Lower leg skin (tissue), 4 donors: Measurements from ENCODE around the gene SLC12A3. TPM values are rescaled to one million over a fixed set of nuclear protein-coding genes. Genes with fewer than 3 reads are reported as not detected.
A peak's percentile ranks its signal among the peaks of the same experiment; 100 is the strongest.

Source experiments
- DNase-seq, 2 donors: peaks; one replicate each; pipeline ENCODE4 v3.0.0-alpha.2; 2019; ENCODE audit warnings: low spot score in 2 of 2
- H3K4me3 ChIP-seq: fragments of 200-600 bp; sonication (generic); 2 replicates; pipeline ENCODE4 v1.5.1; 2017; ENCODE audit warnings: mild to moderate bottlenecking, low read depth; ENCODE audit not compliant: poor library complexity, severe bottlenecking
- CTCF ChIP-seq, 3 donors: fragments of 450-650 bp; IDR thresholded peaks; one replicate each; pipeline ENCODE4 v1.5.1; 2016; ENCODE audit warnings: antibody characterized with exemption in 3 of 3, mild to moderate bottlenecking in 3 of 3, moderate library complexity in 2 of 3
- POLR2A ChIP-seq, 2 donors: fragments of 450-650 bp; IDR thresholded peaks; one replicate each; pipeline ENCODE4 v1.6.1; 2016 to 2017; ENCODE audit warnings: antibody characterized with exemption in 2 of 2, mild to moderate bottlenecking in 1 of 2, moderate library complexity in 1 of 2
- WGBS, 2 donors: methylation state at CpG; one replicate each; pipeline ENCODE4 v1.1.5; 2018; 5-methylcytosine and 5-hydroxymethylcytosine counted together
- intact Hi-C: fragments of 100-400 bp; cut with DNase I; formaldehyde crosslinking; loops from one replicate; pipeline ENCODE4 v1.15.0; 2023; ENCODE audit warnings: low total_unique reads
- total RNA-seq, 4 donors: library from RNA; depleted of rRNA; stranded (reverse); fragments of >200 nt; gene quantifications; one replicate each; pipeline ENCODE4 v1.1.0, GENCODE V29; 2016

SLC12A3 gene
- total RNA-seq, 4 donors from 2014 or later = not detected

- no peak for TF ChIP-seq CTCF (IDR thresholded peaks at IDR 0.05)
- TF ChIP-seq POLR2A (IDR thresholded peaks at IDR 0.05) = no peak
- WGBS, 2 donors = 77 to 80% methylated on average over 12 of the region's 12 CpGs
- intact Hi-C loops = no loop called here
- DNase-seq = no peak
- H3K4me3 ChIP-seq = no peak overlapping the region
These were observed 45.9 kb downstream of the SLC12A3 start for GRCh38 chr16:56910654-56911539.

GRCh38 chr16:56911771-56912571 is 47.0 kb downstream of the SLC12A3 start:
- WGBS, 2 donors = 70 to 71% methylated on average over 18 to 22 of the region's 22 CpGs
- intact Hi-C loops = no loop called here
- TF ChIP-seq POLR2A (IDR thresholded peaks at IDR 0.05) = no peak
- TF ChIP-seq CTCF (IDR thresholded peaks at IDR 0.05) = no peak
- peak in 1 of 2 donors; percentile 39 for DNase-seq
- no peak overlapping the region for H3K4me3 ChIP-seq

- WGBS, 2 donors = 72% methylated on average over 18 of the region's 18 CpGs
- no peak overlapping the region for H3K4me3 ChIP-seq
- DNase-seq = no peak
- intact Hi-C loops = no loop called here
- TF ChIP-seq POLR2A (IDR thresholded peaks at IDR 0.05) = no peak
- TF ChIP-seq CTCF (IDR thresholded peaks at IDR 0.05) = no peak
These were observed 48.0 kb downstream of the SLC12A3 start for GRCh38 chr16:56912746-56913708.

- WGBS, 2 donors = 82 to 87% methylated on average over 7 of the region's 7 CpGs
- DNase-seq = no peak
- intact Hi-C loops = no loop called here
- TF ChIP-seq CTCF (IDR thresholded peaks at IDR 0.05) = no peak
- no peak for TF ChIP-seq POLR2A (IDR thresholded peaks at IDR 0.05)
- H3K4me3 ChIP-seq = no peak overlapping the region
These were observed 49.9 kb downstream of the SLC12A3 start for GRCh38 chr16:56914896-56915295.
